ENCODE measurements around the gene CER1. TPM values are rescaled to one million over a fixed set of nuclear protein-coding genes. Genes with fewer than 3 reads are reported as not detected.

CER1 gene
- total RNA-seq, 1 experiment from 2014 or later, result not detected

- no TSS peak for BruUV-seq (replicated peaks)
- CTCF ChIA-PET, result no interaction called here
These were observed 10.6 kb upstream of the CER1 start for GRCh38 chr9:14733133-14733532.

More at GRCh38 chr9:14733133-14733532, 10.6 kb upstream of the CER1 start:
- H3K36me3 ChIP-seq (ENCODE audit: control insufficient read depth in 1 of 2, insufficient read depth in 2 of 2, low read length in 2 of 2), result no peaks in the 10 kb centered on the region
- no peak overlapping the region for H3K9ac ChIP-seq (ENCODE audit: low read length)
- ATAC-seq (no peak), DNase-seq (ENCODE audit: low read depth, low spot score) (no peak)
- no peak overlapping the region for H3K4me3 ChIP-seq (replicated peaks in 1 of 2; ENCODE audit: low read depth in 1 of 2, low read length in 2 of 2)
- ChIA-PET RAD21 (ENCODE audit: low non-redundant PET in 1 of 2, low total read pairs in 2 of 2, uncharacterized antibody in 2 of 2, unreplicated experiment in 2 of 2) (no interaction called here), POLR2A (no interaction called here)
- H2AFZ ChIP-seq (ENCODE audit: low read depth, low read length, poor library complexity, severe bottlenecking), result no peak overlapping the region
- H3K4me2 ChIP-seq (ENCODE audit: low read length), result no peak overlapping the region
- H3K4me1 ChIP-seq (ENCODE audit: control insufficient read depth in 1 of 2, insufficient read depth in 2 of 2, low read length in 2 of 2), result no peaks in the 10 kb centered on the region
- no peaks in the 10 kb centered on the region for H3K9me3 ChIP-seq (ENCODE audit: control insufficient read depth in 1 of 2, insufficient read depth in 1 of 2, low read depth in 1 of 2, low read length in 2 of 2)
- H3K79me2 ChIP-seq (ENCODE audit: insufficient read depth, low read length), result no peaks in the 10 kb centered on the region
- H3K27ac ChIP-seq (ENCODE audit: low read depth, low read length), result no peak overlapping the region
- peaks cover 28% of the 10 kb centered on the region for H3K27me3 ChIP-seq (ENCODE audit: insufficient read depth, low read length)
- intact Hi-C loops (cut with micrococcal nuclease), result no loop called here
- H4K20me1 ChIP-seq (ENCODE audit: insufficient read depth), result no peaks in the 10 kb centered on the region
- no peaks in the 10 kb centered on the region for H3K9me2 ChIP-seq (ENCODE audit: insufficient read depth)
- TF ChIP-seq ATF3 (IDR thresholded peaks at IDR 0.05) (no peak), CTCF (IDR thresholded peaks at IDR 0.05 in 2 of 3, conservative IDR thresholded peaks at IDR 0.05 in 1 of 3; ENCODE audit: borderline replicate concordance in 1 of 3, insufficient read depth in 1 of 3, low read depth in 2 of 3, low read length in 2 of 3) (no peak), ZNF274 (IDR thresholded peaks at IDR 0.05; ENCODE audit: low read depth, low read length) (no peak), POLR2AphosphoS5 (IDR thresholded peaks at IDR 0.05; ENCODE audit: low read depth, low read length) (no peak), SP1 (IDR thresholded peaks at IDR 0.05; ENCODE audit: low read depth) (no peak), ELF1 (IDR thresholded peaks at IDR 0.05; ENCODE audit: borderline replicate concordance, low read depth) (no peak), REST (IDR thresholded peaks at IDR 0.05; ENCODE audit: low read depth) (no peak), CBX3 (IDR thresholded peaks at IDR 0.05; ENCODE audit: low read depth) (no peak), RAD21 (IDR thresholded peaks at IDR 0.05; ENCODE audit: low read depth) (no peak), YY1 (IDR thresholded peaks at IDR 0.05; ENCODE audit: extremely low read depth, insufficient replicate concordance, low read depth, low read length) (no peak)

Data from HCT116 (cell line).